ENCODE results near the gene OCA2. TPM values are rescaled to one million over a fixed set of nuclear protein-coding genes. Genes with fewer than 3 reads are reported as not detected.

Gene OCA2
- total RNA-seq, 1 donor from 2014 or later, result 1.7 TPM

DNA sequence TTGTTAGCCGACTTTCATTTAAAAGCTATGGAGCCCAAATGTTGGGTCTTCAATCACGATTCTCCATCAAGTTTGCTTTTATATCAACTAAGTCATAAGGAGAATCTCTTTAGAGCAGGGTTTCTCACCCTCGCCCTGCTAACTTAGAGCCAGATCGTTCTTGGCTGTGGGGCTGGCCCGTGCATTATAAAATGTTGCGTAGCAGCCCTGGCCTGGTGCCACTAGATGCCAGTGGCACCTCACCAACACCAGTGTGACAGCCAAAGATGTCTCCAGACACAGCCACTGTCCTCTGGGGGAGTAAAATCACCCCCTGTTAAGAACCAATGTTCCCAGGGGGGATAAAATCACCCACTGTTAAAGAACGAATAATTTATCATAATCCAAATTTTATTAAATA is 226.1 kb downstream of the OCA2 start:
- peaks cover 6% of the 10 kb centered on the region for H3K9me3 Mint-ChIP-seq (ENCODE audit: unreplicated experiment)
- TF ChIP-seq, protein P1, sequence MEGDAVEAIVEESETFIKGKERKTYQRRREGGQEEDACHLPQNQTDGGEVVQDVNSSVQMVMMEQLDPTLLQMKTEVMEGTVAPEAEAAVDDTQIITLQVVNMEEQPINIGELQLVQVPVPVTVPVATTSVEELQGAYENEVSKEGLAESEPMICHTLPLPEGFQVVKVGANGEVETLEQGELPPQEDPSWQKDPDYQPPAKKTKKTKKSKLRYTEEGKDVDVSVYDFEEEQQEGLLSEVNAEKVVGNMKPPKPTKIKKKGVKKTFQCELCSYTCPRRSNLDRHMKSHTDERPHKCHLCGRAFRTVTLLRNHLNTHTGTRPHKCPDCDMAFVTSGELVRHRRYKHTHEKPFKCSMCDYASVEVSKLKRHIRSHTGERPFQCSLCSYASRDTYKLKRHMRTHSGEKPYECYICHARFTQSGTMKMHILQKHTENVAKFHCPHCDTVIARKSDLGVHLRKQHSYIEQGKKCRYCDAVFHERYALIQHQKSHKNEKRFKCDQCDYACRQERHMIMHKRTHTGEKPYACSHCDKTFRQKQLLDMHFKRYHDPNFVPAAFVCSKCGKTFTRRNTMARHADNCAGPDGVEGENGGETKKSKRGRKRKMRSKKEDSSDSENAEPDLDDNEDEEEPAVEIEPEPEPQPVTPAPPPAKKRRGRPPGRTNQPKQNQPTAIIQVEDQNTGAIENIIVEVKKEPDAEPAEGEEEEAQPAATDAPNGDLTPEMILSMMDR (IDR thresholded peaks at IDR 0.05; ENCODE audit: partially characterized antibody, unreplicated experiment), result no peak
- peaks cover 16% of the 10 kb centered on the region for H3K4me1 Mint-ChIP-seq (ENCODE audit: low read depth, unreplicated experiment)
- no peak overlapping the region for H3K27ac Mint-ChIP-seq (ENCODE audit: unreplicated experiment)
- H3K36me3 Mint-ChIP-seq (ENCODE audit: unreplicated experiment), result no peaks in the 10 kb centered on the region
- DNase-seq, result no peak
- no peak overlapping the region for H3K4me3 Mint-ChIP-seq (ENCODE audit: unreplicated experiment)
- H3K27me3 Mint-ChIP-seq (ENCODE audit: unreplicated experiment), result peaks cover 2% of the 10 kb centered on the region

DNA sequence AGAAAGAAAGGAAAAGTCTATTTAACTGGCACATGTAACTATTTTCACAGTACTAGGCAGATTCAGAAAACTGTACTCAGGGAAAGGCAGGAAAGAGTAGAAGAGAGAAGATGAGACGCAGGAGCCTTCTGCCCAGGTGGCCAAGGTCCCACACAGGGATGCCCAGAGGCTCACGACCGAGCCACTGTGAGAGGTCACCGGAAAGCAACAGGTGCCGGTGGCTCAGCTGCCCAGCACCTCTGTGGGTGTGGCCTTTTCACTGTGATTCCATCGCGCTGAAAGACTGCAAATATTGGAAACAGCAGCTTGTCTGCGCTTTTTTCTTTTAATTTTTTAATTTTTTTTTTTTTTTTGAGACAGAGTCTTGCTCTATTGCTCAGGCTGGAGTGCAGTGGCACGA is 226.8 kb downstream of the OCA2 start:
- DNase-seq, result no peak
- Mint-ChIP-seq H3K4me1 (ENCODE audit: low read depth, unreplicated experiment) (peaks cover 16% of the 10 kb centered on the region), H3K4me3 (ENCODE audit: unreplicated experiment) (no peak overlapping the region), H3K36me3 (ENCODE audit: unreplicated experiment) (no peaks in the 10 kb centered on the region), H3K9me3 (ENCODE audit: unreplicated experiment) (peaks cover 6% of the 10 kb centered on the region), H3K27me3 (ENCODE audit: unreplicated experiment) (peaks cover 2% of the 10 kb centered on the region), H3K27ac (ENCODE audit: unreplicated experiment) (no peak overlapping the region)
- TF ChIP-seq, protein P1 (IDR thresholded peaks at IDR 0.05; ENCODE audit: partially characterized antibody, unreplicated experiment), result no peak

DNA sequence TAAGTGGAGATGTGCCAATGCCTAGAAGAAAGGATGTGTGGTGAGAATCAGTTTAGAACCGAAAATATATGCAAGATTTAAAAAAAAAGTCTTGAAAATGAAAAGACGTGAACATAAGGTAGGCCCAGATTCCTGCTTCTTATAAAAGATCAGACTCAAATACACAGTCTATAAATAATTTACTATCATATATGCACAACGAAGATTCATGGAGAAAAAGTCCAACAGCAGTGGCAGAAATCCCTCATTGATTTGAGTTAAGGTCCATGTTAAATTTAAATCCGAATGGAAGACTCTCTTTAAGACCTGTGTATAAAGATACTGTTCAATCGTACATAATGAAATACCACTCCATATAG is 227.2 kb downstream of the OCA2 start:
- no peak for DNase-seq
- H3K27me3 Mint-ChIP-seq (ENCODE audit: unreplicated experiment), result peaks cover 2% of the 10 kb centered on the region
- TF ChIP-seq, protein P1 (IDR thresholded peaks at IDR 0.05; ENCODE audit: partially characterized antibody, unreplicated experiment), result no peak
- H3K4me3 Mint-ChIP-seq (ENCODE audit: unreplicated experiment), result peak overlapping the region; percentile 38
- H3K4me1 Mint-ChIP-seq (ENCODE audit: low read depth, unreplicated experiment), result peaks cover 16% of the 10 kb centered on the region
- peak overlapping the region; percentile 59 for H3K27ac Mint-ChIP-seq (ENCODE audit: unreplicated experiment)
- peaks cover 6% of the 10 kb centered on the region for H3K9me3 Mint-ChIP-seq (ENCODE audit: unreplicated experiment)
- no peaks in the 10 kb centered on the region for H3K36me3 Mint-ChIP-seq (ENCODE audit: unreplicated experiment)

DNA sequence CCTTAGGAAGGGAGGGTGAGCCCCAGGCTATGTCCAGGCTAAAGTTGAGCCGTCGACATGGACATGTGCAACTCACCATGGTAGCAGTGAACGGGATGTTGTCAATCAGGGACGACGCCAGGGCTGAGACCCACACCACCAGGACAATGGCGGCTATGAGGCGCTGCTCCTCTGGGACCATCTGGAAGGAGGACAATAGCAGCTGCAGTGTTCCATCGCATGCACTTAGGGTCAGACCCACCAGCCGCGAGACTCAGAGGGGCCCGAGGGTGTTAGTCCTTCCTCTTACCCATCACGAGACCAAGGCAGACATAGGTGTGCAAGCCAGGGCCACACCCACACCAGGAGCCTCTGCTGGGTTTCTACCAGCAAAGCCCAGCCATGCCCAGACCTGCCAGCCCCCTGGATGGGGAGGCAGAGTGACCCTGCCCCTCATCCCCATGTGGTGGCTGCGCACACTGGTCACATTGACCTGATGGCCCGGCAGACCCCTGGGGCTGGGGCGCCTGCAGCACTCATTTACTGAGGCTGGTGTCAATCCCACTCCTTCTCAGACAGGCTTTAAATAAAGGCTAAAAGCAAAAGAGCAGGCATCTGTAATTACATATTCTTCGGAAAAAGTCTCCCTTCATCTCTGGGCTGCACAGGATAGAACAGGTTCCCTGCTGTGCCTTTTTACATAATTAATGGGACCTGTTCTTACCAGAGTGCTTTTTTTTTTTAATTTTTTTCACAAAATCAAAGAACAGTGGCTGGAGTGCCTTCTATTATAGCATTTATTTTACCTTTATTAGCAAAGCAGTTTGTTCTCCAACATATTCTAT is 227.8 kb downstream of the OCA2 start:
- peaks cover 16% of the 10 kb centered on the region for H3K4me1 Mint-ChIP-seq (ENCODE audit: low read depth, unreplicated experiment)
- H3K36me3 Mint-ChIP-seq (ENCODE audit: unreplicated experiment), result no peaks in the 10 kb centered on the region
- peak overlapping the region; percentile 38 for H3K4me3 Mint-ChIP-seq (ENCODE audit: unreplicated experiment)
- DNase-seq, result peak; percentile 38
- H3K27me3 Mint-ChIP-seq (ENCODE audit: unreplicated experiment), result peaks cover 2% of the 10 kb centered on the region
- H3K9me3 Mint-ChIP-seq (ENCODE audit: unreplicated experiment), result peaks cover 6% of the 10 kb centered on the region
- H3K27ac Mint-ChIP-seq (ENCODE audit: unreplicated experiment), result peak overlapping the region; percentile 70
- TF ChIP-seq, protein P1 (IDR thresholded peaks at IDR 0.05; ENCODE audit: partially characterized antibody, unreplicated experiment), result no peak

DNA sequence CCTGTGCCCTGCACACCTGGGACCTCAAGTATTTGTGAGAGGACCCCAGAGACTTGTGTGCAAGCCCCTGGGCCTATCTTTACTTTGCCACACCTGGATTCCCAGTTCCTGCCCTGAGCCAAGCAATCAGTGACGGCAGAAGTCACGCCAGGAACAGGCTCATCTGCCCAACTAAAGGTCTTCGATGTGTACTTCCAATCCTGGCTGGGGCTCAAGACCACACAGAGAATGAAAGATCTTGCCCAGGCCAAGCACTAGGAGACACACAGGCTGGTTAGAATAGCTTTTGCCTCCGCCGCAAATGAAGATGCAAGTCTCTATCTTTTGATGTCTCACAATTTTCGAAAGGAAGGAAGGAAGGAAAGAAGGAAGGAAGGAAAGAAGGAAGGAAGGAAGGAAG is 228.8 kb downstream of the OCA2 start:
- Mint-ChIP-seq H3K4me1 (ENCODE audit: low read depth, unreplicated experiment) (peaks cover 16% of the 10 kb centered on the region), H3K27me3 (ENCODE audit: unreplicated experiment) (peaks cover 2% of the 10 kb centered on the region), H3K27ac (ENCODE audit: unreplicated experiment) (peak overlapping the region; percentile 12), H3K9me3 (ENCODE audit: unreplicated experiment) (peaks cover 6% of the 10 kb centered on the region), H3K36me3 (ENCODE audit: unreplicated experiment) (no peaks in the 10 kb centered on the region), H3K4me3 (ENCODE audit: unreplicated experiment) (no peak overlapping the region)
- DNase-seq, result no peak
- TF ChIP-seq, protein P1 (IDR thresholded peaks at IDR 0.05; ENCODE audit: partially characterized antibody, unreplicated experiment), result no peak

All from glutamatergic neuron (in vitro differentiated cells).